HepG2 (cell line): ENCODE data around the gene STK32A.

Experiments
- BCL3 ChIP-seq: sonication (generic); formaldehyde crosslinking; IDR thresholded peaks from 2 replicates; pipeline ENCODE4 v1.5.1; 2020; ENCODE audit warnings: mild to moderate bottlenecking, missing genetic modification reagents, moderate library complexity
- BCL6 ChIP-seq: IDR thresholded peaks from 2 replicates; pipeline ENCODE4 v1.6.1; 2016; ENCODE audit warnings: missing genetic modification reagents, missing compliant biosample characterization
- CTCF ChIP-seq: sonication (generic); formaldehyde crosslinking; IDR thresholded peaks from 2 replicates; pipeline ENCODE4 v1.5.0; 2020; ENCODE audit warnings: mild to moderate bottlenecking, missing genetic modification reagents, moderate library complexity
- EP300 ChIP-seq, 3 experiments: sonication (generic) in 1 of 3; formaldehyde crosslinking in 1 of 3; IDR thresholded peaks; 2 replicates each; pipeline versions ENCODE4 v1.5.1 to v1.6.1; 2011 to 2020; ENCODE audit warnings: low read depth in 2 of 3, low read length in 2 of 3, borderline replicate concordance in 1 of 3, improper control_type of control experiment in 1 of 3, mild to moderate bottlenecking in 1 of 3, missing genetic modification reagents in 1 of 3, moderate library complexity in 1 of 3
- ERF ChIP-seq: IDR thresholded peaks from 2 replicates; pipeline ENCODE4 v1.6.1; 2018; ENCODE audit warnings: missing biosample characterization, missing genetic modification reagents
- HOXA9 ChIP-seq: sonication (generic); formaldehyde crosslinking; IDR thresholded peaks from 2 replicates; pipeline ENCODE4 v1.8.1; 2022; ENCODE audit warnings: missing genetic modification reagents, mild to moderate bottlenecking, moderate library complexity, borderline replicate concordance
- ZBTB40 ChIP-seq, 2 experiments: fragments of 450-650 bp in 1 of 2; sonication (generic) in 1 of 2; formaldehyde crosslinking in 1 of 2; IDR thresholded peaks; 2 replicates each; pipeline versions ENCODE4 v1.6.1 to v1.8.0; 2016 to 2022; ENCODE audit warnings: antibody characterized with exemption in 1 of 2, mild to moderate bottlenecking in 1 of 2, missing genetic modification reagents in 1 of 2
- ZNF143 ChIP-seq: sonication (generic); formaldehyde crosslinking; IDR thresholded peaks from 2 replicates; pipeline ENCODE4 v1.4.0; 2020; ENCODE audit warnings: missing genetic modification reagents
- ZNF251 ChIP-seq: sonication (generic); formaldehyde crosslinking; IDR thresholded peaks from 2 replicates; pipeline ENCODE4 v1.9.0; 2021; ENCODE audit warnings: mild to moderate bottlenecking, missing genetic modification reagents

- TF ChIP-seq CTCF (no peak), ZBTB40 (IDR thresholded peaks at IDR 0.05) (no peak), ZBTB40 (CRISPR knock-in tag; IDR thresholded peaks at IDR 0.05) (no peak), BCL6 (CRISPR knock-in tag) (no peak), ZNF143 (no peak), EP300 (IDR thresholded peaks at IDR 0.05; ENCODE audit: low read depth in 2 of 2, low read length in 2 of 2) (no peak), EP300 (CRISPR knock-in tag; IDR thresholded peaks at IDR 0.05; ENCODE audit: borderline replicate concordance) (no peak), ZNF251 (CRISPR knock-in tag) (no peak), BCL3 (no peak), ERF (CRISPR knock-in tag) (no peak), HOXA9 (CRISPR knock-in tag) (no peak)
Measured at GRCh38 chr5:147287110-147287509, 52.3 kb downstream of the STK32A start.
